ENCODE results near the gene WRAP73. TPM values are rescaled to one million over a fixed set of nuclear protein-coding genes. Genes with fewer than 3 reads are reported as not detected.

Gene WRAP73
- total and polyA plus RNA-seq, 9 of the 15 experiments (the other 6 are each of a cell fraction or from before 2014, with no cell fraction given): 4.3 to 51.8 (median 30.1) TPM

- no peak for TF ChIP-seq ZNF707 (CRISPR knock-in tag; conservative IDR thresholded peaks at IDR 0.05)
- no peak for TF ChIP-seq ZFP30 (CRISPR knock-in tag; IDR thresholded peaks at IDR 0.05; ENCODE audit: borderline replicate concordance)
- no peak for TF ChIP-seq ZBTB1 (CRISPR knock-in tag; IDR thresholded peaks at IDR 0.05; ENCODE audit: borderline replicate concordance, low read depth)
- no peak for TF ChIP-seq LARP7 (IDR thresholded peaks at IDR 0.05)
- TF ChIP-seq PRDM10 (IDR thresholded peaks at IDR 0.05; ENCODE audit: partially characterized antibody): no peak
- peak; percentile 23; the same call in 1 of the 2 replicates for TF ChIP-seq EP300 (IDR thresholded peaks at IDR 0.05; ENCODE audit: low read length)
- 0 out of 4 replicates have a peak, but pooled peaks of 1 of the 2 experiments have one; percentile 4 for TF ChIP-seq NONO (IDR thresholded peaks at IDR 0.05; ENCODE audit: low read depth in 2 of 2, low read length in 1 of 2)
- TF ChIP-seq SETDB1 (IDR thresholded peaks at IDR 0.05; ENCODE audit: low read length): no peak
- no peak for TF ChIP-seq SREBF2 (CRISPR knock-in tag; IDR thresholded peaks at IDR 0.05)
- TF ChIP-seq C11orf30 (IDR thresholded peaks at IDR 0.05; ENCODE audit: low read depth): no peak; the same call in 1 of the 2 replicates
- no peak for TF ChIP-seq RBM22 (IDR thresholded peaks at IDR 0.05; ENCODE audit: low read depth, low read length, poor library complexity, severe bottlenecking)
- no peak for TF ChIP-seq ZNF431 (CRISPR knock-in tag; IDR thresholded peaks at IDR 0.05)
- no peak for TF ChIP-seq PRMT5 (CRISPR knock-in tag; IDR thresholded peaks at IDR 0.05)
- TF ChIP-seq, protein P1, sequence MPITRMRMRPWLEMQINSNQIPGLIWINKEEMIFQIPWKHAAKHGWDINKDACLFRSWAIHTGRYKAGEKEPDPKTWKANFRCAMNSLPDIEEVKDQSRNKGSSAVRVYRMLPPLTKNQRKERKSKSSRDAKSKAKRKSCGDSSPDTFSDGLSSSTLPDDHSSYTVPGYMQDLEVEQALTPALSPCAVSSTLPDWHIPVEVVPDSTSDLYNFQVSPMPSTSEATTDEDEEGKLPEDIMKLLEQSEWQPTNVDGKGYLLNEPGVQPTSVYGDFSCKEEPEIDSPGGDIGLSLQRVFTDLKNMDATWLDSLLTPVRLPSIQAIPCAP (CRISPR knock-in tag; IDR thresholded peaks at IDR 0.05; ENCODE audit: borderline replicate concordance): no peak
- no peak for TF ChIP-seq ZBTB8A (IDR thresholded peaks at IDR 0.05; ENCODE audit: partially characterized antibody)
- TF ChIP-seq ZZZ3 (IDR thresholded peaks at IDR 0.05): no peak
- no peak for TF ChIP-seq BCL6 (CRISPR knock-in tag; IDR thresholded peaks at IDR 0.05)
- TF ChIP-seq SRSF9 (IDR thresholded peaks at IDR 0.05; ENCODE audit: borderline replicate concordance, low read depth, low read length): no peak
- no peak for TF ChIP-seq MECOM (CRISPR knock-in tag; IDR thresholded peaks at IDR 0.05)
- TF ChIP-seq GABPB1 (CRISPR knock-in tag; IDR thresholded peaks at IDR 0.05): peak; percentile 97
- TF ChIP-seq ZBTB7A (IDR thresholded peaks at IDR 0.05; ENCODE audit: borderline replicate concordance, control insufficient read depth, low read depth, low read length): peak; percentile 94
- TF ChIP-seq FOXA1 (IDR thresholded peaks at IDR 0.05; ENCODE audit: borderline replicate concordance): no peak
- no peak for TF ChIP-seq HDGF (IDR thresholded peaks at IDR 0.05)
- no peak for TF ChIP-seq HDAC3 (IDR thresholded peaks at IDR 0.05; ENCODE audit: borderline replicate concordance, partially characterized antibody)
- no peak for TF ChIP-seq RBM39 (optimal IDR thresholded peaks at IDR 0.05; ENCODE audit: low read depth, low read length)
These were observed at the start of gene WRAP73 (continued) for GRCh38 chr1:3649342-3650247.
